Tibial nerve (tissue), 4 donors: ENCODE data around the gene ATP6V0B. TPM values are rescaled to one million over a fixed set of nuclear protein-coding genes. Genes with fewer than 3 reads are reported as not detected.

Experiments
- DNase-seq, 2 donors: peaks; one replicate each; pipeline ENCODE4 v3.0.0-alpha.2; 2019; ENCODE audit warnings: low spot score in 2 of 2
- H3K27ac ChIP-seq, 4 donors: fragments of 200-600 bp; sonication (generic) in 3 of 4; one replicate each; pipeline ENCODE4 v1.5.1; 2017 to 2019; ENCODE audit warnings: mild to moderate bottlenecking in 1 of 4
- H3K27me3 ChIP-seq, 2 donors: fragments of 200-600 bp; sonication (generic) in 1 of 2; one replicate each; pipeline versions ENCODE4 v1.5.1 to v1.6.0; 2017 to 2019
- H3K36me3 ChIP-seq, 3 donors: fragments of 200-600 bp; sonication (generic); one replicate each; pipeline ENCODE4 v1.5.1; 2018 to 2019
- H3K4me1 ChIP-seq, 4 donors: fragments of 200-600 bp; sonication (generic) in 3 of 4; one replicate each; pipeline ENCODE4 v1.5.1; 2017 to 2019
- H3K4me3 ChIP-seq, 4 donors: fragments of 200-600 bp; sonication (generic) in 3 of 4; one replicate each; pipeline ENCODE4 v1.5.1; 2017 to 2019; ENCODE audit warnings: mild to moderate bottlenecking in 1 of 4, moderate library complexity in 1 of 4
- H3K9me3 ChIP-seq, 4 donors: fragments of 200-600 bp; sonication (generic) in 3 of 4; one replicate each; pipeline ENCODE4 v1.5.1; 2017 to 2019
- CTCF ChIP-seq, 5 experiments: fragments of 200-600 bp in 3 of 5; fragments of 450-650 bp in 2 of 5; sonication (generic) in 3 of 5; IDR thresholded peaks; one replicate each; pipeline ENCODE4 v1.5.1; 2016 to 2019; ENCODE audit warnings: antibody characterized with exemption in 5 of 5, mild to moderate bottlenecking in 3 of 5, moderate library complexity in 2 of 5
- EP300 ChIP-seq, 2 donors: sonication (generic); formaldehyde crosslinking; IDR thresholded peaks; one replicate each; pipeline ENCODE4 v1.6.1; 2017; ENCODE audit warnings: antibody characterized with exemption in 2 of 2, mild to moderate bottlenecking in 1 of 2
- POLR2A ChIP-seq, 2 donors: fragments of 450-650 bp; IDR thresholded peaks; one replicate each; pipeline ENCODE4 v1.6.1; 2017; ENCODE audit warnings: antibody characterized with exemption in 2 of 2, mild to moderate bottlenecking in 2 of 2, moderate library complexity in 2 of 2
- WGBS, 2 donors: methylation state at CpG; one replicate each; pipeline ENCODE4 v1.1.5; 2018; 5-methylcytosine and 5-hydroxymethylcytosine counted together
- total RNA-seq, 4 donors: library from RNA; depleted of rRNA; stranded (reverse); fragments of >200 nt; gene quantifications; one replicate each; pipeline ENCODE4 v1.1.0, GENCODE V29; 2016

The ATP6V0B gene
- total RNA-seq, 4 donors from 2014 or later: 101 to 132 (median 113) TPM

DNA sequence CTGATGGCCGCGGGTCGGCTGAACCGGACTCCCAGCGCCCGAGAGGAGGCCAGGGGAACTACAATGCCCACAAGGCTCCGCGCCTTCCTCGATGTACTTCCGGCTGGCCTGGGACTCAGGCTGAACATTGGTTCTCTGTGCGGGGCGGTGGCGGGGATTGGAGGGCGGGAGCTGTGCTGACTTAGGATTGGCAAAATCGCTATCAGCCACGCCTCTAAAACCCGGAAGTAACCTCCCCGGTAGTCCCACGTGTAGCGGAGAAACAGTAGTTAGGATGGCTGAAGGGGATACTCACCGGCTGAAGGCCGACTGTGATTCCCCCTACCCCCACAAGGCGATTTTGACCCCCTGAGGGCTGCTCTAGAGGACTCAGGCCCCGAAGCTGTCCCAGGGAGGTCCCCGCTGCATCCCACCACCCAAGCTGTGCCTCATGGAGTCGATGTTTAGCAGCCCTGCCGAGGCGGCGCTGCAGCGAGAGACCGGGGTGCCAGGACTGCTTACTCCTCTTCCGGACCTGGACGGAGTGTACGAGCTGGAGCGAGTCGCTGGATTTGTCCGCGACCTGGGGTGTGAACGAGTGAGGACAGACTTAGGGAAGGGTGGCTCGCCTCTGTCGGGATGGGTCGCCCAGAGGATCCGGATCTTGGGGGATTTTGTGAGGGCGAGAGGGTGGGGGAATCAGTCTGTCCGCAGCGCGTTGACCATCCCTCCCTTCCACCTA, 4.9 kb upstream of the ATP6V0B start, which contains the start of gene DPH2:
Gene DPH2, plus strand, starts transcription at position 265 of the 721 bp plus-strand sequence. Its CDS starts 166 bp downstream, at position 431.
- WGBS, 2 donors: 0 to 1% methylated on average over 42 to 44 of the region's 47 CpGs
- H3K4me1 ChIP-seq: peaks cover 3 to 30% (median 10%) of the 10 kb centered on the region in 4 donors
- H3K27me3 ChIP-seq: no peaks in the 10 kb centered on the region
- no peaks in the 10 kb centered on the region for H3K9me3 ChIP-seq
- TF ChIP-seq POLR2A (IDR thresholded peaks at IDR 0.05) (peak in 1 of 2 donors; percentile 23), CTCF (IDR thresholded peaks at IDR 0.05) (peak in 3 of 5 experiments; percentile 13 to 53 (median 21)), EP300 (IDR thresholded peaks at IDR 0.05) (peak in 1 of 2 donors; percentile 74)
- H3K27ac ChIP-seq: peak within 1 kb of the TSS in 2 of 4 donors; percentile 35 to 52
- peak; percentile 93 to 95 for DNase-seq
- peak within 1 kb of the TSS; percentile 71 to 88 (median 80) for H3K4me3 ChIP-seq
- peaks cover 0 to 46% (median 0%) of the 10 kb centered on the region in 3 donors for H3K36me3 ChIP-seq

GRCh38 chr1:43970502-43970901, 4.3 kb upstream of the ATP6V0B start:
- no peaks in the 10 kb centered on the region for H3K9me3 ChIP-seq
- TF ChIP-seq CTCF (IDR thresholded peaks at IDR 0.05) (no peak), POLR2A (IDR thresholded peaks at IDR 0.05) (no peak), EP300 (IDR thresholded peaks at IDR 0.05) (no peak)
- peaks cover 0 to 45% (median 0%) of the 10 kb centered on the region in 3 donors for H3K36me3 ChIP-seq
- peak overlapping the region; percentile 71 to 88 (median 80) for H3K4me3 ChIP-seq
- 53 to 58% methylated on average over 5 of the region's 5 CpGs for WGBS, 2 donors
- H3K27me3 ChIP-seq: no peaks in the 10 kb centered on the region
- DNase-seq: no peak
- H3K4me1 ChIP-seq: peaks cover 3 to 32% (median 11%) of the 10 kb centered on the region in 4 donors
- H3K27ac ChIP-seq: peak overlapping the region in 1 of 4 donors; percentile 52

GRCh38 chr1:43970911-43971310, 3.8 kb upstream of the ATP6V0B start:
- H3K4me3 ChIP-seq: peak overlapping the region in 2 of 4 donors; percentile 72 to 88
- TF ChIP-seq POLR2A (IDR thresholded peaks at IDR 0.05): no peak
- no peak for TF ChIP-seq CTCF (IDR thresholded peaks at IDR 0.05)
- no peak for TF ChIP-seq EP300 (IDR thresholded peaks at IDR 0.05)
- H3K36me3 ChIP-seq: peaks cover 0 to 41% (median 0%) of the 10 kb centered on the region in 3 donors
- WGBS, 2 donors: 90 to 91% methylated on average over 9 of the region's 9 CpGs
- DNase-seq: no peak
- no peaks in the 10 kb centered on the region for H3K27me3 ChIP-seq
- no peak overlapping the region for H3K27ac ChIP-seq
- H3K4me1 ChIP-seq: peaks cover 3 to 36% (median 15%) of the 10 kb centered on the region in 4 donors
- H3K9me3 ChIP-seq: no peaks in the 10 kb centered on the region

GRCh38 chr1:43971336-43971980, 3.3 kb upstream of the ATP6V0B start:
- no peaks in the 10 kb centered on the region for H3K9me3 ChIP-seq
- H3K4me1 ChIP-seq: peaks cover 3 to 41% (median 20%) of the 10 kb centered on the region in 4 donors
- no peak overlapping the region for H3K27ac ChIP-seq
- 93 to 96% methylated on average over 16 to 17 of the region's 17 CpGs for WGBS, 2 donors
- TF ChIP-seq POLR2A (IDR thresholded peaks at IDR 0.05) (no peak), EP300 (IDR thresholded peaks at IDR 0.05) (no peak), CTCF (IDR thresholded peaks at IDR 0.05) (no peak)
- no peaks in the 10 kb centered on the region for H3K27me3 ChIP-seq
- H3K36me3 ChIP-seq: peaks cover 0 to 38% (median 0%) of the 10 kb centered on the region in 3 donors
- no peak for DNase-seq
- no peak overlapping the region for H3K4me3 ChIP-seq
